ENCODE data around the gene PCBD1. TPM values are rescaled to one million over a fixed set of nuclear protein-coding genes. Genes with fewer than 3 reads are reported as not detected.

The PCBD1 gene
- total RNA-seq, 1 experiment from 2014 or later, result 39.7 TPM

DNA sequence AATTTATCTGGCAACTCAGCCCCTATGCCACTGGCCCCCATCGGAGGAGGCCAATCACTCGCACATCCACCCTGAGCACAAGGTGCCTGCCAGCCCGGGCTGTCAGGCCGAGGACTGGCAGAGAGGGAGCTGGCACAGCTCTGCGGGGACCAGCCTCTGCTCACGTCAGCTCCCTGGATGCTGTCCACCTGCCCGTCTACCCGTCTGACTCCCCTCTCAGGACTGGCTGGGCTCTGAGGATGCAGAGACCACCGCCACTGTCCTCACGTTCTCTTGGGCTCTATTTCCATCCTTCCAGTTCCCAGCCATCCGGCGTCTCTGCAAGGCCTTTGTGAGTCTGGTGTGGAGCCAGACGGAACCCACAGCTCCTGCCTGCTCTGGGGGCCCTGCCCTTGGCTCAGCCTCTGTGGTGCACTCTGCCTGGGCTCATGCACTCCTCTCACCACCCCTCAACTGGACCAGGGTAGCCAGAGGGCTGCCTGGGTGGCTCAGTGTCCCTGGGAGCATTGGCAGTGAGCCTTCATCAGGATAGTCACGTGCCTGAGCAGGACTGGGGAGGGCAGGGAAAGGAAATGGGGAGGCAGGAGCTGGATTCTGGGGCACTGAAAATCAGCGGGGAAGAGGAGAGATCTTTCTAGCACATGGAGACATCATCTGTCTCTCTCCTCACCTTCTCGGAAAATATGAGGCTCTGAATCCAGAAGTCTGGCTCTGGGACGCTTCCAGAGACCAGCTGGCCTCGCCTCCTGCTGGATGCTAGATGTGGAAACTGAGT is 38.0 kb upstream of the PCBD1 start:
- H2BK15ac ChIP-seq (ENCODE audit: low read depth, low read length), result no peak overlapping the region
- no peak overlapping the region for H2BK20ac ChIP-seq (ENCODE audit: low read depth, low read length, poor library complexity, severe bottlenecking)
- DNase-seq, result no peak
- no peak overlapping the region for H4K91ac ChIP-seq (ENCODE audit: insufficient read length, low read depth, low read length)
- no peak overlapping the region for H3T11ph ChIP-seq (ENCODE audit: low read length)
- no peak overlapping the region for H3K9ac ChIP-seq (ENCODE audit: extremely low read depth, insufficient read length, low read length)
- H3K36me3 Mint-ChIP-seq (ENCODE audit: insufficient read depth in 1 of 3, low read depth in 3 of 3), result no peaks in the 10 kb centered on the region
- no peak overlapping the region for H2AK5ac ChIP-seq (ENCODE audit: insufficient read length, low read length)
- H3K27me3 Mint-ChIP-seq (ENCODE audit: low read depth), result peaks cover 15% of the 10 kb centered on the region
- H3K9me3 Mint-ChIP-seq, result no peaks in the 10 kb centered on the region
- no CpG with 5 or more reads among the region's 18 CpGs for WGBS (ENCODE audit: extremely low coverage, insufficient read length, low lambda C conversion rate)
- 0 out of 7 replicates have a peak overlapping the region, but pooled peaks of 1 of the 3 experiments have one; percentile 35 for H3K27ac Mint-ChIP-seq
- H3K4ac ChIP-seq (ENCODE audit: low read depth, low read length), result no peak overlapping the region
- no peak overlapping the region for H4K8ac ChIP-seq (replicated peaks; ENCODE audit: insufficient read length, low read depth, low read length)
- no peaks in the 10 kb centered on the region for H3K79me2 ChIP-seq (ENCODE audit: insufficient read depth, low read length)
- no peak for TF ChIP-seq CTCF (conservative IDR thresholded peaks at IDR 0.05)
- H2BK120ac ChIP-seq (ENCODE audit: low read depth, low read length, poor library complexity, severe bottlenecking), result no peak overlapping the region
- no peak overlapping the region for H2AFZ ChIP-seq (ENCODE audit: low read length)
- H3K4me1 Mint-ChIP-seq, result peaks cover 0 to 2% of the 10 kb centered on the region in 2 experiments; a peak in 3 of 4 replicates
- H2BK5ac ChIP-seq (ENCODE audit: insufficient read length, low read length), result no peak overlapping the region
- H3K56ac ChIP-seq (ENCODE audit: insufficient read length, low read depth, low read length), result no peak overlapping the region
- no peak overlapping the region for H4K5ac ChIP-seq (ENCODE audit: insufficient read length, low read depth, low read length)
- H3K4me3 Mint-ChIP-seq, result no peak overlapping the region
- H3K9me3 ChIP-seq (ENCODE audit: control insufficient read depth, low read depth, low read length), result no peaks in the 10 kb centered on the region
- no peak overlapping the region for H3K27ac ChIP-seq (ENCODE audit: insufficient read length, low read depth, low read length)
- H3K79me1 ChIP-seq (ENCODE audit: insufficient read depth, low read depth, low read length, poor library complexity, severe bottlenecking), result no peaks in the 10 kb centered on the region
- no peak overlapping the region for H3K23ac ChIP-seq (ENCODE audit: insufficient read length, low read depth, low read length)
- H2BK12ac ChIP-seq (ENCODE audit: insufficient read length, low read depth, low read length), result no peak overlapping the region
- no peak overlapping the region for H3K4me2 ChIP-seq (ENCODE audit: insufficient read depth, insufficient read length, low read length)
- no peak overlapping the region; the same call in 1 of the 2 replicates for H3K14ac ChIP-seq (ENCODE audit: insufficient read depth, low read length)
- no peaks in the 10 kb centered on the region for H3K4me1 ChIP-seq (ENCODE audit: insufficient read depth, low read length)
- no peaks in the 10 kb centered on the region for H4K20me1 ChIP-seq (ENCODE audit: control insufficient read depth, insufficient read depth, insufficient read length)
- no peaks in the 10 kb centered on the region for H3K27me3 ChIP-seq (ENCODE audit: insufficient read depth, low read length)
- H3K23me2 ChIP-seq (ENCODE audit: insufficient read length, low read depth, low read length, poor library complexity, severe bottlenecking), result no peaks in the 10 kb centered on the region
- H3K18ac ChIP-seq (ENCODE audit: insufficient read length, low read depth, low read length), result no peak overlapping the region

Data from H9 (cell line).